Upper lobe of left lung (tissue), 6 donors: ENCODE measurements around the gene DLEC1. TPM values are rescaled to one million over a fixed set of nuclear protein-coding genes. Genes with fewer than 3 reads are reported as not detected.

Experiments used
- ATAC-seq, 2 donors: fragments of 200-7000 bp; cut with Tn5 transposase; one replicate each; pipeline ENCODE4 v1.9.1; 2022; ENCODE audit warnings: mild to moderate bottlenecking in 2 of 2, moderate library complexity in 2 of 2; ENCODE audit not compliant: low FRiP score in 2 of 2
- DNase-seq, 2 donors: peaks; one replicate each; pipeline ENCODE4 v3.0.0-alpha.2; 2019 to 2020
- H3K27ac ChIP-seq, 4 donors: fragments of 200-600 bp; sonication (generic); one replicate each; pipeline ENCODE4 v1.5.1; 2016 to 2019
- H3K27me3 ChIP-seq, 4 donors: fragments of 200-600 bp; sonication (generic); one replicate each; pipeline ENCODE4 v1.5.1; 2017 to 2019
- H3K36me3 ChIP-seq, 4 donors: fragments of 200-600 bp; sonication (generic); one replicate each; pipeline ENCODE4 v1.5.1; 2016 to 2019
- H3K4me1 ChIP-seq, 4 donors: fragments of 200-600 bp; sonication (generic); one replicate each; pipeline ENCODE4 v1.5.1; 2018 to 2019
- H3K4me3 ChIP-seq, 4 donors: fragments of 200-600 bp; sonication (generic); one replicate each; pipeline ENCODE4 v1.5.1; 2017 to 2019; ENCODE audit warnings: mild to moderate bottlenecking in 2 of 4, moderate library complexity in 1 of 4
- H3K9me3 ChIP-seq, 4 donors: fragments of 200-600 bp; sonication (generic); one replicate each; pipeline ENCODE4 v1.5.1; 2018 to 2019
- CTCF ChIP-seq, 6 experiments: fragments of 450-650 bp in 4 of 6; fragments of 200-600 bp in 2 of 6; sonication (generic) in 2 of 6; IDR thresholded peaks; one replicate each; pipeline ENCODE4 v1.5.1; 2016 to 2019; ENCODE audit warnings: antibody characterized with exemption in 6 of 6
- EP300 ChIP-seq, 4 donors: sonication (generic); formaldehyde crosslinking; IDR thresholded peaks; one replicate each; pipeline ENCODE4 v1.5.1; 2017; ENCODE audit warnings: antibody characterized with exemption in 4 of 4, control low read depth in 2 of 4
- POLR2A ChIP-seq, 4 donors: fragments of 450-650 bp; IDR thresholded peaks; one replicate each; pipeline ENCODE4 v1.5.1; 2016 to 2017; ENCODE audit warnings: antibody characterized with exemption in 4 of 4, mild to moderate bottlenecking in 2 of 4
- POLR2AphosphoS5 ChIP-seq, 2 donors: sonication (generic); formaldehyde crosslinking; IDR thresholded peaks; one replicate each; pipeline ENCODE4 v1.5.1; 2017; ENCODE audit warnings: antibody characterized with exemption in 2 of 2
- WGBS, 2 donors: methylation state at CpG; one replicate each; pipeline ENCODE4 v1.1.5; 2017 to 2018; 5-methylcytosine and 5-hydroxymethylcytosine counted together
- total RNA-seq, 6 donors: library from RNA; depleted of rRNA in 4 of 6; stranded (reverse); fragments of >200 nt in 4 of 6; gene quantifications; one replicate each; pipeline versions ENCODE4 v1.1.0 to v1.2.1, GENCODE V29; 2016 to 2021
- donor health status: DM: no; HTN: no; CAD: no; lungs with moderate emphysema.
- donor health status: DM: no; HTN: yes; CAD: no; lungs with severe emphysema.

The DLEC1 gene
- total RNA-seq, 6 donors from 2014 or later: 2.3 to 34.8 (median 14.3) TPM

- no peaks in the 10 kb centered on the region for H3K36me3 ChIP-seq
- DNase-seq: peak in 1 of 2 donors; percentile 56
- H3K27ac ChIP-seq: peak overlapping the region; percentile 93 to 99 (median 98)
- ATAC-seq: no peak
- no peaks in the 10 kb centered on the region for H3K27me3 ChIP-seq
- no peaks in the 10 kb centered on the region for H3K9me3 ChIP-seq
- H3K4me3 ChIP-seq: peak overlapping the region in 3 of 4 donors; percentile 74 to 96 (median 94)
- H3K4me1 ChIP-seq: peaks cover 14 to 29% (median 23%) of the 10 kb centered on the region in 4 donors
- WGBS, 2 donors: 58 to 69% methylated on average over 11 to 24 of the region's 24 CpGs
- TF ChIP-seq CTCF (IDR thresholded peaks at IDR 0.05) (no peak), EP300 (IDR thresholded peaks at IDR 0.05) (no peak), POLR2AphosphoS5 (IDR thresholded peaks at IDR 0.05) (no peak), POLR2A (IDR thresholded peaks at IDR 0.05) (no peak)
Measured at GRCh38 chr3:38163841-38164642, 125.0 kb downstream of the DLEC1 start.

GRCh38 chr3:38164643-38164951 is 125.6 kb downstream of the DLEC1 start:
- Histone ChIP-seq H3K27ac (peak overlapping the region; percentile 93 to 99 (median 98)), H3K36me3 (no peaks in the 10 kb centered on the region), H3K9me3 (no peaks in the 10 kb centered on the region), H3K27me3 (no peaks in the 10 kb centered on the region), H3K4me3 (peak overlapping the region in 3 of 4 donors; percentile 74 to 96 (median 94)), H3K4me1 (peaks cover 14 to 29% (median 23%) of the 10 kb centered on the region in 4 donors)
- ATAC-seq: no peak
- peak in 2 of 4 donors; percentile 55 to 61 for TF ChIP-seq POLR2A (IDR thresholded peaks at IDR 0.05)
- peak in 1 of 6 experiments; percentile 5 for TF ChIP-seq CTCF (IDR thresholded peaks at IDR 0.05)
- peak in 1 of 4 donors; percentile 86 for TF ChIP-seq EP300 (IDR thresholded peaks at IDR 0.05)
- TF ChIP-seq POLR2AphosphoS5 (IDR thresholded peaks at IDR 0.05): no peak
- 2 to 6% methylated on average over 6 to 16 of the region's 17 CpGs for WGBS, 2 donors
- DNase-seq: peak in 1 of 2 donors; percentile 84

GRCh38 chr3:38164952-38165721 is 126.1 kb downstream of the DLEC1 start, which contains the start of gene OXSR1:
Gene OXSR1, plus strand, starts transcription at chr3:38165537. Its CDS starts 340 bp downstream, at chr3:38165877.
- 0% methylated on average over 24 to 43 of the region's 57 CpGs for WGBS, 2 donors
- ATAC-seq (peak; percentile 96 to 99), DNase-seq (peak; percentile 100)
- Histone ChIP-seq H3K36me3 (no peaks in the 10 kb centered on the region), H3K9me3 (no peaks in the 10 kb centered on the region), H3K4me1 (peaks cover 14 to 29% (median 23%) of the 10 kb centered on the region in 4 donors), H3K27me3 (no peaks in the 10 kb centered on the region), H3K27ac (peak within 1 kb of the TSS; percentile 93 to 99 (median 98)), H3K4me3 (peak within 1 kb of the TSS; percentile 74 to 96 (median 91))
- peak in 1 of 4 donors; percentile 92 for TF ChIP-seq EP300 (IDR thresholded peaks at IDR 0.05)
- TF ChIP-seq POLR2A (IDR thresholded peaks at IDR 0.05): peak in 3 of 4 donors; percentile 60 to 93 (median 77)
- peak; percentile 89 to 92 for TF ChIP-seq POLR2AphosphoS5 (IDR thresholded peaks at IDR 0.05)
- TF ChIP-seq CTCF (IDR thresholded peaks at IDR 0.05): peak in 3 of 6 experiments; percentile 3 to 18 (median 6)

- Histone ChIP-seq H3K27me3 (no peaks in the 10 kb centered on the region), H3K4me3 (peak overlapping the region; percentile 74 to 96 (median 91)), H3K4me1 (peaks cover 14 to 29% (median 23%) of the 10 kb centered on the region in 4 donors), H3K36me3 (no peaks in the 10 kb centered on the region), H3K9me3 (no peaks in the 10 kb centered on the region), H3K27ac (peak overlapping the region; percentile 93 to 99 (median 98))
- WGBS, 2 donors: 1 to 2% methylated on average over 27 to 28 of the region's 62 CpGs
- ATAC-seq: peak in 1 of 2 donors; percentile 53
- TF ChIP-seq POLR2A (IDR thresholded peaks at IDR 0.05) (peak in 2 of 4 donors; percentile 2 to 36), CTCF (IDR thresholded peaks at IDR 0.05) (no peak)
- DNase-seq: peak in 1 of 2 donors; percentile 62
Measured at GRCh38 chr3:38165722-38166387, 126.8 kb downstream of the DLEC1 start.
